SU-DHL-6 (cell line): ENCODE results near the gene PPIB.

Source experiments
- CTCF ChIP-seq: fragments of 200-600 bp; sonication (generic); IDR thresholded peaks from one replicate; pipeline ENCODE4 v1.5.1; 2017; ENCODE audit warnings: antibody characterized with exemption, mild to moderate bottlenecking, low read length, moderate library complexity; ENCODE audit not compliant: insufficient read depth, poor library complexity, severe bottlenecking
- EZH2phosphoT487 ChIP-seq: fragments of 200-600 bp; sonication (generic), shearing (Covaris generic); conservative IDR thresholded peaks from 2 replicates; pipeline ENCODE4 v1.6.1; 2018; ENCODE audit warnings: mild to moderate bottlenecking, antibody characterized with exemption, low read length, moderate library complexity, mixed read lengths

GRCh38 chr15:64191971-64192830 lies 29.4 kb upstream of the PPIB start:
- no peak for TF ChIP-seq CTCF
- TF ChIP-seq EZH2phosphoT487 = no peak
